GM12891 (cell line): ENCODE results near the gene TRIM41.

Experiments used
- DNase-seq: peaks from one replicate; pipeline ENCODE4 v3.0.0; 2011; ENCODE audit warnings: low spot score; ENCODE audit not compliant: insufficient read length
- FAIRE-seq: peaks from 2 replicates; lab custom pipeline; 2011; peaks lifted over from hg19 to GRCh38; lab: Jason Lieb, UNC
- PAX5 ChIP-seq: IDR thresholded peaks from 2 replicates; pipeline ENCODE4 v1.6.1; 2011; ENCODE audit warnings: low read length, moderate library complexity, mild to moderate bottlenecking; ENCODE audit not compliant: insufficient read depth, severe bottlenecking
- POLR2A ChIP-seq: IDR thresholded peaks from 2 replicates; pipeline ENCODE4 v1.6.1; 2011; ENCODE audit warnings: low read depth, low read length, control low read depth
- POLR2AphosphoS5 ChIP-seq: IDR thresholded peaks from 2 replicates; pipeline ENCODE4 v1.6.1; 2011; ENCODE audit warnings: low read depth, low read length, control low read depth
- POU2F2 ChIP-seq: IDR thresholded peaks from 2 replicates; pipeline ENCODE4 v1.6.1; 2011; ENCODE audit warnings: low read depth, mild to moderate bottlenecking, control low read depth, low read length, moderate library complexity
- SPI1 ChIP-seq: IDR thresholded peaks from 2 replicates; pipeline ENCODE4 v1.6.1; 2011; ENCODE audit warnings: low read depth, low read length, control low read depth
- TAF1 ChIP-seq: IDR thresholded peaks from 2 replicates; pipeline ENCODE4 v1.6.1; 2011; ENCODE audit warnings: low read depth, low read length, control low read depth

TRIM41 gene

DNA sequence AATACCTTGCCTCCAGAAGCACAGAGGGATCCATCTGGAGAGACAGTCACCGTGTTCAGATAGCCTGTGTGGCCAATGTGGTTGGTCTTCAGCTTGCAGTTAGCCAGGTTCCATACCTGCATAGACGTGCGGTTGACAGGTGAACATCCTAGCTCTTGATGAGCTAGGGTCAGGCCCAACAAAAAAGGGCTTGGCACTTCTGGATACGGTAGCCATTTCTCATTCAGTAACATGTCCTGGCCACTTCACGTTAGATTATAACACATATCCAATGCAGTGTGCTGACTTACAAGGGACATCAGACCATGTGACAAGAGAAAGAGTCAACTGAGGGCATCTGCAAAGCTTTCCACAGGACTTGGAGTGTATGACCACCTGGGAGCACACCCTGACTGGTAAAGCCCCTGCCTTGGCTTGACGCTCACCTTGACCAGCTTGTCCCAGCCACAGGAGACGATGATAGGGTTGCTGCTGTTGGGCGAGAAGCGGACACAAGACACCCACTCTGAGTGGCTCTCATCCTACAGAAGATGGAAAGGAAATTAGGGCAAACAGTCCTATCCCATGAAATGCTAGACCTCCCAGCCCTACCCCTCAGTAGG is 16.1 kb downstream of the TRIM41 start:
- no peak for FAIRE-seq
- no peak for DNase-seq
- TF ChIP-seq SPI1 (no peak), POU2F2 (no peak), POLR2A (no peak; the same call in 1 of the 2 replicates), PAX5 (no peak), POLR2AphosphoS5 (peak; percentile 40), TAF1 (no peak)

GRCh38 chr5:181241393-181241975 is 18.4 kb downstream of the TRIM41 start:
- TF ChIP-seq POU2F2 = no peak
- 0 out of 2 replicates have a peak, but pooled peaks have one; percentile 18 for TF ChIP-seq POLR2AphosphoS5
- no peak for FAIRE-seq
- DNase-seq = no peak

DNA sequence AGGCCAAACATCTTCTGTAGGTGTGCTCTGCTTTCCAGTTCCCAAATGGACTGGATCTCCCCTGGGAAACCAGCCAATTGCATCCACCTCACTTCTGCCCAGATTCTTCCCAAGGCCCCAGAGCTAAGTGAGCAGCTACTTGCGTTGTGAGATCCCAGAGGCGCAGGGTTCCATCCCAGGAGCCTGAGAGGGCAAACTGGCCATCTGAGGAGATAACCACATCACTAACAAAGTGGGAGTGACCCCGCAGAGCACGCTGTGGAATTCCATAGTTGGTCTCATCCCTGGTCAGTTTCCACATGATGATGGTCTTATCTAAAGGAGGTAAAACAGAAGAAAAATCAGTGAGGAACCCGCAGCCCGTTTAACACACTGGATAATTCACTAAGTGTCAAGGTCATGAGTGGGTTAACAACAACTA is 19.0 kb downstream of the TRIM41 start:
- TF ChIP-seq PAX5 (no peak), POLR2AphosphoS5 (no peak), TAF1 (no peak), POLR2A (no peak), SPI1 (no peak), POU2F2 (no peak)
- DNase-seq = no peak
- no peak for FAIRE-seq

GRCh38 chr5:181243018-181243563 is 20.0 kb downstream of the TRIM41 start:
- no peak for TF ChIP-seq SPI1
- no peak for TF ChIP-seq POLR2AphosphoS5
- no peak for TF ChIP-seq PAX5
- no peak for TF ChIP-seq POU2F2
- no peak for TF ChIP-seq TAF1
- no peak for TF ChIP-seq POLR2A
- no peak for FAIRE-seq
- no peak for DNase-seq

DNA sequence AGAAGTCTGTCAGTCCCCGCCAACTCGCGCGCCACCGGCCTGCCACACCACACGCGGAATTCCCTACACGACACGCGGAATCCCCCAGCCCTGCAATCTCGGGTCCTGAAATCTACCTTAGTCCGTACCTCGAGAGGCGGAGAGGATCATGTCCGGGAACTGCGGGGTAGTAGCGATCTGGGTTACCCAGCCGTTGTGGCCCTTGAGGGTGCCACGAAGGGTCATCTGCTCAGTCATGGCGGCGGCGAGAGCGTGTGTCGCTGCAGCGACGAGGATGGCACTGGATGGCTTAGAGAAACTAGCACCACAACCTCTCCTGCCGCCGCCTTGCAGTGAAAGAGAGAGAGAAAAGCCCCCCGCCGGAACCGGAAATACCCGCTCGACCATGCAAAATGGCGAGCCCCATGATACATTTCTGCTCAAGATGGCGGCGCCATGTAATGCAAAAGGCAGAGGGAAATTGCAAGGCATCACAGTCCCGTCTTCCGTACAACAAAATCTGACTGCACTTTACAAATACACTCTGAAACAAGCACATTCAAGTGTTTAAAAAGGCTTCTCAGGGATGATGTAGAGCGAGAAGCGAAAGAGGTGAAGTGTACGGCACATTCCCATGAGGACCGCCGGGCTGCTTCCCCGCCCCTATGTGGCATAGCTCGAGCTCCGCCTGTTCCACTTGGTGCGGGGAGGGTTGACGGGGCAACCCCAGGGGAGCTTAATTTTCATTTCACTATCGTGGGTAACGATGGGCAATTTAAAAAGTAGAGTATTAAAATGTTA is 20.7 kb downstream of the TRIM41 start, which contains the start of gene RACK1:
Gene RACK1 (minus strand): TSS at position 343 of the 780 bp plus-strand sequence. CDS start 106 bp downstream, at position 237.
- peak; percentile 33 for FAIRE-seq
- TF ChIP-seq PAX5 (no peak), POLR2AphosphoS5 (peak; percentile 99), TAF1 (peak; percentile 100), SPI1 (no peak), POU2F2 (peak; percentile 64), POLR2A (peak; percentile 98)
- DNase-seq = no peak

DNA sequence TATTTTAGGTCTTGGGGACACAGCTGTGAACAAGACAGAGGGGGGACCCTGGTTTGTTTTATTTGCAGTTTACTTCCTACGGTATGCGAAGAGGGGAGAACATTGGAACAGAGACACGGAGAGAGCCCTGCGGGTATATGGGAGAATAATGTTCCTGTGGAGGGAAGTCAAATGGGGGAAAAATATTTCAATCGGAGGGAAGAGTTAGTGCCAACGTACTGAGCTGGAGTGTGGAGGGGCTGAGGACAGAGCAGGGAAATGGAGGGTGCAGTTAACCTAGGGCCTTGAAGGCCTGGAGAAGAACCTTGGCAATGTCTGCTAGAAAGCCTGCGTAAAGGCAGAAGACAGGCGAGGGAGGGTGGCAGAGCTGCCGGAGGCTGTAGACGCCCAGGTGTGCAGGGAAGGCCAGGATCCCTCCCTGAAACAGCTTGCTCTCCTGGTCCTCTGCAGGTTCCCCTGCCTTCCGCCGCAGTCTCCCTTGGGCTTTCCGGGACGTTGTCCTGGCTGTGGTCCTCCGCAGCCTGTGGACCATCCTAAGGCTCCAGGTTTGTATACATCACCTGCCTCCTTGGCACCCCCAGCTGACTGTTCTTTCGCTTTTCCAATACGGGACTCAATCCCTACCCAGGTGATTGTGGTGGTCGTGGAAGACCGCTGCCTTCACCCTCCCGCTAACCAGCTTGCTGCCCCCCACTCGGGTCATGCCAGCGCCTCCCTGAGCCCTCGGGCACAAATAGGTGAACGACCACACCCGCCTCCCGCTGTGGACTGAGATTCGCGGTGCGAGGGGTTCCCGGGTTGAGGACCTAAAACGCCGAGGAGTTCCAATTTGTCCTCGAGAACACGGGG is 22.6 kb downstream of the TRIM41 start:
- TF ChIP-seq POLR2A (no peak), POLR2AphosphoS5 (no peak; the same call in 1 of the 2 replicates), PAX5 (no peak), TAF1 (no peak), POU2F2 (no peak), SPI1 (no peak)
- FAIRE-seq (no peak), DNase-seq (no peak)

DNA sequence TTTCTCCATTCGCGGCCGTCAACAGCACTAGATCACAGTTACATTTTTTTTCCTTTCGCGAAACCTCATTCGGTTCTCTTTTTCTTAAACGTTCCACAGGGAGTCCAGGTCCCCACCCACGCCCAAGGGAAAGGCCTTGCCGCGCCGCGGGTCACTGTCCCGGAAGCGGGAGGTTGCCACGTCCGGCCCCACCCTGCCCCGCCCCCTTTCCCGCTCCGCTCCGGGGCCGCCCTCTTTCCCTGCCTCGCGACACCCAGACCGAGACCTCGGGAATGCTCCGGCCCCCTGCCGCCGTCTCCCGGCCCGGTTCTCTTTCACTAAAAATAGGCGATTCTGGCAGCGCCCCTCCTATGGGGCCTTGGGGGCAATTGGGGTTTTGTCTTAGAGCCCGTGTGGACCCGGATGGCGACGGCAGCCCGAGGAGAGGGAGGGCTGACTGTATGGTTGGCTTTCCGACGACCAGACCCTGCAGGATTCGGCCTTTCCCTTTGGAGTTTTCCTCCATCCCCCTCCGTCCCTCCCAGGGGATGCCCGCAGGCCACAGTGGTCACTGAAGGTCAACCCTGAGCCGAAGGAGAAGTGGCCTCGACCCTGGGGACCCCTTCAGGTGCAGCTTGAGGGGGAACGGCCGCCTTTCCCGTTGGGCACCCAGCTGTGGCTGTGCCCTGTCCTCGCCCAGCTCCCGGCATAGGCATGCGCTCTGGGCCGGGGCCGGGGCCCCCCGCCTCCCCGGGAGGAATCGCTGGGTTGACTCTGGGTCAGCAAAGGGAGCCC is 23.4 kb downstream of the TRIM41 start:
- DNase-seq (peak; percentile 79), FAIRE-seq (no peak)
- TF ChIP-seq SPI1 = no peak
- TF ChIP-seq POU2F2 = no peak
- peak; percentile 37; the same call in 1 of the 2 replicates for TF ChIP-seq POLR2AphosphoS5
- peak; percentile 56; the same call in 1 of the 2 replicates for TF ChIP-seq POLR2A
- TF ChIP-seq TAF1 = peak; percentile 8; the same call in 1 of the 2 replicates
- TF ChIP-seq PAX5 = peak; percentile 6

DNA sequence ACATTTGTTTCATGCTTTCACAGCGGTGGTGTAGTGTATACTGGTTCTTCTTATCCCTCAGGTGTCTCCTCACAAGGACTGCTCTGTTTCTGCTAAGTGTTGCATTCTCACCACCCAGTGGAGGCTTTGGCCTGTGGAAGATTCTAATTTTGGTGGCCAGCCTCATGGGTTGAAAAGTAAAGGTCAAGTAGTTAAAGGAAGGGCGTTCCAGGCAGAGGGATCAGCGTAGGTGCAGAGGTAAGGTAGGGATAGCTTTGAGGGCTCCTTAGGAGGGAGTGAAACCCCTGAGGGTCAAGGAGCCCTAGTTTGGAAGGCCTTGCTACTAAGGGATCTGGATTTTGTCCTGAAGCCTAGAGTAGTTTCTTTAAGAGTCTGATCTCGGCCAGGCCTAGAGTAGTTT is 25.2 kb downstream of the TRIM41 start:
- no peak for TF ChIP-seq PAX5
- TF ChIP-seq POLR2A = no peak
- TF ChIP-seq TAF1 = no peak
- no peak for TF ChIP-seq POLR2AphosphoS5
- TF ChIP-seq SPI1 = no peak
- no peak for TF ChIP-seq POU2F2
- FAIRE-seq (no peak), DNase-seq (no peak)
